Cardiac muscle cell (in vitro differentiated cells and primary cell): ENCODE results near the gene NRN1L. TPM values are rescaled to one million over a fixed set of nuclear protein-coding genes. Genes with fewer than 3 reads are reported as not detected.

Source experiments
- DNase-seq, 2 donors: peaks; one replicate each; pipeline versions ENCODE4 v3.0.0 to v3.0.0-alpha.2; 2010 to 2017; ENCODE audit warnings: low read depth in 1 of 2, low spot score in 1 of 2
- H3K27ac ChIP-seq: fragments of 200-600 bp; sonication (generic); 2 replicates; pipeline ENCODE4 v1.5.1; 2016
- H3K27me3 ChIP-seq: fragments of 200-600 bp; sonication (generic); 2 replicates; pipeline ENCODE4 v1.6.0; 2016; ENCODE audit warnings: control low read depth
- H3K36me3 ChIP-seq: fragments of 200-600 bp; sonication (generic); 2 replicates; pipeline ENCODE4 v1.5.1; 2016; ENCODE audit warnings: control low read depth
- H3K4me1 ChIP-seq: fragments of 200-600 bp; sonication (generic); 2 replicates; pipeline ENCODE4 v1.8.1; 2017; ENCODE audit warnings: low read depth, mild to moderate bottlenecking, mixed run types
- H3K4me3 ChIP-seq: fragments of 200-600 bp; sonication (generic); 2 replicates; pipeline ENCODE4 v1.5.1; 2016; ENCODE audit warnings: mild to moderate bottlenecking
- H3K9me3 ChIP-seq: fragments of 200-600 bp; sonication (generic); 2 replicates; pipeline ENCODE4 v1.5.1; 2017; ENCODE audit warnings: low read depth, mild to moderate bottlenecking, control low read depth
- polyA plus RNA-seq: library from polyadenylated mRNA; unstranded; fragments of >200 nt; fragmentation: Nextera tagmentation; extraction: Ambion mirVana; gene quantifications from 2 replicates; pipeline ENCODE4 v1.2.1, GENCODE V29; 2016
- total RNA-seq: library from RNA; depleted of rRNA; stranded (reverse); fragments of >200 nt; gene quantifications from 2 replicates; pipeline ENCODE4 v1.2.3, GENCODE V29; 2016
- TF ChIP-seq, protein P1 (sequence below): IDR thresholded peaks from 2 replicates; pipeline ENCODE4 v1.5.1; 2012; ENCODE audit warnings: low read depth, mild to moderate bottlenecking, low read length

The NRN1L gene
- total and polyA plus RNA-seq, 2 experiments from 2014 or later = 0.73 to 4.8 TPM

GRCh38 chr16:67856927-67857546, 27.6 kb upstream of the NRN1L start:
- Histone ChIP-seq H3K36me3 (peaks cover 3% of the 10 kb centered on the region), H3K4me1 (peaks cover 5% of the 10 kb centered on the region), H3K27ac (no peak overlapping the region), H3K9me3 (no peaks in the 10 kb centered on the region), H3K4me3 (no peak overlapping the region), H3K27me3 (no peaks in the 10 kb centered on the region)
- TF ChIP-seq, protein P1, sequence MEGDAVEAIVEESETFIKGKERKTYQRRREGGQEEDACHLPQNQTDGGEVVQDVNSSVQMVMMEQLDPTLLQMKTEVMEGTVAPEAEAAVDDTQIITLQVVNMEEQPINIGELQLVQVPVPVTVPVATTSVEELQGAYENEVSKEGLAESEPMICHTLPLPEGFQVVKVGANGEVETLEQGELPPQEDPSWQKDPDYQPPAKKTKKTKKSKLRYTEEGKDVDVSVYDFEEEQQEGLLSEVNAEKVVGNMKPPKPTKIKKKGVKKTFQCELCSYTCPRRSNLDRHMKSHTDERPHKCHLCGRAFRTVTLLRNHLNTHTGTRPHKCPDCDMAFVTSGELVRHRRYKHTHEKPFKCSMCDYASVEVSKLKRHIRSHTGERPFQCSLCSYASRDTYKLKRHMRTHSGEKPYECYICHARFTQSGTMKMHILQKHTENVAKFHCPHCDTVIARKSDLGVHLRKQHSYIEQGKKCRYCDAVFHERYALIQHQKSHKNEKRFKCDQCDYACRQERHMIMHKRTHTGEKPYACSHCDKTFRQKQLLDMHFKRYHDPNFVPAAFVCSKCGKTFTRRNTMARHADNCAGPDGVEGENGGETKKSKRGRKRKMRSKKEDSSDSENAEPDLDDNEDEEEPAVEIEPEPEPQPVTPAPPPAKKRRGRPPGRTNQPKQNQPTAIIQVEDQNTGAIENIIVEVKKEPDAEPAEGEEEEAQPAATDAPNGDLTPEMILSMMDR = no peak
- DNase-seq = no peak

- Histone ChIP-seq H3K9me3 (no peaks in the 10 kb centered on the region), H3K27ac (no peak overlapping the region), H3K4me1 (peaks cover 8% of the 10 kb centered on the region), H3K36me3 (peaks cover 3% of the 10 kb centered on the region), H3K4me3 (no peak overlapping the region), H3K27me3 (no peaks in the 10 kb centered on the region)
- peak in 1 of 2 donors; percentile 93 for DNase-seq
- TF ChIP-seq, protein P1 = no peak
Measured at GRCh38 chr16:67857547-67858233, 27.0 kb upstream of the NRN1L start.

DNA sequence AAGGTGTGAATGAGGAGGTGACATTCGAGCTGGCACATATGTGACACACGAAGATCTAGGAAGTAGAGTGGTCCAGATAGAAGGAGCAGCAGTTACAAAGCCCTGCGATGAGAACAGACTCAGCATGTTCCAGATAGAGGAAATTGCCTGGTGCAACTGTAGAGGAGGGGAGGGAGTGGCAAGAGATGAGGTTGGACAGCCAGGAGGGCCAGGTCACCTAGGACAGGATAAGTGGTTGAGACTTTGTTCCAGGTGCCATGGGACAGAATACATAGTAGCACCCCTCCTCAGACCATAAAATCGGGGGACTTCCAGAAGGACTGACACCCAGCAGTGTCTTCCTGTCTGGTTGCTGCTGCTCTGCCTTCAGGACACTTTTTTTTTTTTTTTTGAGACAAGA, 26.2 kb upstream of the NRN1L start:
- Histone ChIP-seq H3K27ac (no peak overlapping the region), H3K4me1 (peaks cover 12% of the 10 kb centered on the region), H3K9me3 (no peaks in the 10 kb centered on the region), H3K36me3 (peaks cover 3% of the 10 kb centered on the region), H3K27me3 (no peaks in the 10 kb centered on the region), H3K4me3 (no peak overlapping the region)
- TF ChIP-seq, protein P1 = no peak
- DNase-seq = no peak

DNA sequence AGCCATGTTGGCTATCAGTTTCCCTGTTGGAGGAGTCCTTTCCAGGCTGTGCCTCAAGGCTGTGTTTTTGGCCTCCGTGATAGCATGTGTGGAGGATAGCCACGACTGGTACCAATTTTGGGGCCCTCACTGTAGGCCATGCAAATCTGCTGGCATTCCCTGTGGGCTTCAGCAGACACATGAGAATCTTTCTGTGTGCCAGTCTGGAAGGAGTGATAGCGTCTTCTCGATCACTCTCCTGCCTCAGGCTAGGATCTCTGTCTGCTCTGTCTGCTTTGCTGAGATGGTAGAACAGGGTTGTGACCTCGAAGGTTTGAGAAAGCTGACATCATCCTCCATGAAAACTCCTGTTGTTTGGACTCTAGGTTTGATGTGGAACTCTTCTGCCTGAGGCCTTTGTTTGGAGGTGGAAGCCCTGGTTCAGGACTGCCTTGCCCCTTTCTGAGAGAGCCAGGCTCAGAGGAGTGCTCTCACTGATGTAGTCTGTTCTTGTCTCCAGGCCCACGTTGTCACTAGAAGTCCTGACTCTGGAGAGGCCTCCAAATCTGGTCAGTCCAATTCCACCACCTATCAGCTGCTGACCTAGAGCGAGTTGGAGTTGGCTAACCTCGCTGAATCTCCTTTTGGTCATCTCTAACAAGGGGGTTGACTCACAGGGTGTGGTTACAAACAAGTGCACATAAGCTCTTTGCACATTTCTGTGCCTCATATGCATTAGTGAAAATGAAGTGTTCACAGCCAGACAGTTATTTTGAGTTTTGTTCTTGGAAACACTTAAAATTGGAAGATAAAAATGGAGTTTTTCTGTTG, 23.9 kb upstream of the NRN1L start:
- Histone ChIP-seq H3K27ac (no peak overlapping the region), H3K4me1 (peaks cover 12% of the 10 kb centered on the region), H3K36me3 (peaks cover 3% of the 10 kb centered on the region)

GRCh38 chr16:67861877-67862276, 22.8 kb upstream of the NRN1L start:
- H3K27me3 ChIP-seq = no peaks in the 10 kb centered on the region
- no peak overlapping the region for H3K27ac ChIP-seq
- no peak overlapping the region for H3K4me3 ChIP-seq
- DNase-seq = no peak
- peaks cover 12% of the 10 kb centered on the region for H3K4me1 ChIP-seq
- TF ChIP-seq, protein P1 = no peak
- no peaks in the 10 kb centered on the region for H3K9me3 ChIP-seq
- peaks cover 6% of the 10 kb centered on the region for H3K36me3 ChIP-seq

More for the DNA sequence above, 23.9 kb upstream of the NRN1L start:
- Histone ChIP-seq H3K9me3 (no peaks in the 10 kb centered on the region), H3K27me3 (no peaks in the 10 kb centered on the region), H3K4me3 (no peak overlapping the region)
- TF ChIP-seq, protein P1 = no peak
- DNase-seq = no peak
